ENCODE data around the gene OR51I2. TPM values are rescaled to one million over a fixed set of nuclear protein-coding genes. Genes with fewer than 3 reads are reported as not detected.

Gene OR51I2
- total RNA-seq, 1 donor: not detected

DNA sequence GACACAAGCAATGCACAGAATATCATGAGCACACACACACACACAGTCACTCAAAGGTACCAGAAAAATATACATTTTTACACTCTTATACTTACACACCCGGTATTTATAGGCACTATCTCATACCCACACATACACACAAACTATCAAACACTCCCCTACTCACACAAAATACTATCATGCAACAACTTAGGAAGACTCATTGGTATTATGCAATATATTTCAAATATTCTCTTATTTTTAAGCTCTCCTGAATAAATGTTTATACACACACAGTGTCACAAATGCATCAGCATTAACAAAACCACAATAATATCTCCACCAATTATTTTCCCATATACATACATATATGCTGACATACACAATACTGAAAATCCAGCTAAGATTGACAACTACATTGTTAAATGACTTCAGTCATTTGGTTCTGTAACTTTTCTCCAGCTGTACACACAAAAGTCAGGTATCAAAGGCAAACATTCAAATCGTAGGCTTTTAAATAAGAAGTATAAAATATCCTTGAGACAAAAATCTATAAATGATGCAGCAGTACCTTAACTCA is 5.2 kb upstream of the OR51I2 start:
- no peak overlapping the region for H3K4me3 ChIP-seq (ENCODE audit: low read depth, low read length)
- TF ChIP-seq, protein P1, sequence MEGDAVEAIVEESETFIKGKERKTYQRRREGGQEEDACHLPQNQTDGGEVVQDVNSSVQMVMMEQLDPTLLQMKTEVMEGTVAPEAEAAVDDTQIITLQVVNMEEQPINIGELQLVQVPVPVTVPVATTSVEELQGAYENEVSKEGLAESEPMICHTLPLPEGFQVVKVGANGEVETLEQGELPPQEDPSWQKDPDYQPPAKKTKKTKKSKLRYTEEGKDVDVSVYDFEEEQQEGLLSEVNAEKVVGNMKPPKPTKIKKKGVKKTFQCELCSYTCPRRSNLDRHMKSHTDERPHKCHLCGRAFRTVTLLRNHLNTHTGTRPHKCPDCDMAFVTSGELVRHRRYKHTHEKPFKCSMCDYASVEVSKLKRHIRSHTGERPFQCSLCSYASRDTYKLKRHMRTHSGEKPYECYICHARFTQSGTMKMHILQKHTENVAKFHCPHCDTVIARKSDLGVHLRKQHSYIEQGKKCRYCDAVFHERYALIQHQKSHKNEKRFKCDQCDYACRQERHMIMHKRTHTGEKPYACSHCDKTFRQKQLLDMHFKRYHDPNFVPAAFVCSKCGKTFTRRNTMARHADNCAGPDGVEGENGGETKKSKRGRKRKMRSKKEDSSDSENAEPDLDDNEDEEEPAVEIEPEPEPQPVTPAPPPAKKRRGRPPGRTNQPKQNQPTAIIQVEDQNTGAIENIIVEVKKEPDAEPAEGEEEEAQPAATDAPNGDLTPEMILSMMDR (IDR thresholded peaks at IDR 0.05; ENCODE audit: insufficient read depth, low read length): no peak
- no peak for DNase-seq (ENCODE audit: low read depth)

GRCh38 chr11:5449432-5449831 is 309 bp downstream of the OR51I2 start:
- H3K4me3 ChIP-seq (ENCODE audit: low read depth, low read length): no peak overlapping the region
- no peak for DNase-seq (ENCODE audit: low read depth)
- TF ChIP-seq, protein P1 (IDR thresholded peaks at IDR 0.05; ENCODE audit: insufficient read depth, low read length): no peak

- no peak overlapping the region for H3K4me3 ChIP-seq (ENCODE audit: low read depth, low read length)
- TF ChIP-seq, protein P1 (IDR thresholded peaks at IDR 0.05; ENCODE audit: insufficient read depth, low read length): no peak
- no peak for DNase-seq (ENCODE audit: low read depth)
These were observed 12.0 kb downstream of the OR51I2 start for GRCh38 chr11:5460983-5461621.

- no peak for DNase-seq (ENCODE audit: low read depth)
These were observed 18.4 kb downstream of the OR51I2 start for GRCh38 chr11:5467527-5467926.

GRCh38 chr11:5473921-5474320 is 24.8 kb downstream of the OR51I2 start:
- TF ChIP-seq, protein P1 (IDR thresholded peaks at IDR 0.05; ENCODE audit: insufficient read depth, low read length): no peak
- H3K4me3 ChIP-seq (ENCODE audit: low read depth, low read length): no peak overlapping the region
- DNase-seq (ENCODE audit: low read depth): no peak

More at GRCh38 chr11:5467527-5467926, 18.4 kb downstream of the OR51I2 start:
- TF ChIP-seq, protein P1 (IDR thresholded peaks at IDR 0.05; ENCODE audit: insufficient read depth, low read length): no peak
- H3K4me3 ChIP-seq (ENCODE audit: low read depth, low read length): no peak overlapping the region

DNA sequence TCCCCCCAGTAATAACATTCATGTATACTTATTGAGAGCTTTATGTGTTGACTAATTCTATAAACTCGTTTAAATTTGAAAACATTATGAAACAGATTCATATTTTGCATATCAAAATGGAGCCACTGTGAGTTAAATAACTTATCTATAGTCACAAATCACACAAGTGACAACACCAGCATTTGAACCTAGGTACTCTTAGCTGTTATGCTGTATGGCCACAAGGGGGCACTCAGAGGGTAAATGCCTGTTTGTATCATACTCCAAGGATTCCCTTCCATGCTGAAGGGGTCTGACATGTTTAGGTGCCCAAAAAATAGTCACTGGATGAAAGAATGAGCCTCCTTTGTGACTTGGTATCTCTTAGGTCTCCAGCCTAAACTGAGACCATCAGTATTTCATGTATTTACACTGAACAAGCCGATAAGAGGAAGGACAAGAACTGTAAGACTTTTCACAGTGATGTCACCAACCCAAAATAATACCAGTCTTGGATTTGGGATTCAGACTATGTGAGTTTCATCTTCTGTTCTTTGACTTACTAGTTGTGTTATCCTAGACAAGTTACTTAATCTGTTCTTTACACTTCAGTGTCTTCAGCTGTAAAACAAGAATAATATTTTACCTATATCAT is 27.2 kb downstream of the OR51I2 start:
- TF ChIP-seq, protein P1 (IDR thresholded peaks at IDR 0.05; ENCODE audit: insufficient read depth, low read length): peak; percentile 87
- no peak overlapping the region for H3K4me3 ChIP-seq (ENCODE audit: low read depth, low read length)
- DNase-seq (ENCODE audit: low read depth): peak; percentile 71

All from fibroblast of the aortic adventitia (primary cell).